Endothelial cell of umbilical vein (primary cell): ENCODE results near the gene ATP6V1G2. TPM values are rescaled to one million over a fixed set of nuclear protein-coding genes. Genes with fewer than 3 reads are reported as not detected.

ENCODE experiments used
- BruUV-seq: library from RNA; stranded (reverse); fragments of 400-500 nt; replicated peaks from 2 replicates; lab custom pipeline; 2021; lab: Mats Ljungman, UMichigan
- CTCF ChIA-PET: fragments of 300-600, 350-600 bp; sonication (Branson Sonifier 250); formaldehyde crosslinking; loops from one replicate; lab custom pipeline; 2021; ENCODE audit warnings: antibody characterized with exemption, inconsistent platforms; lab: Charles Lee
- POLR2A ChIA-PET: fragments of 300-600, 350-600 bp; sonication (Branson Sonifier 250); formaldehyde crosslinking; loops from one replicate; lab custom pipeline; 2021; ENCODE audit warnings: antibody characterized with exemption, inconsistent platforms; lab: Charles Lee
- DNase-seq: peaks from one replicate; pipeline ENCODE4 v3.0.0-alpha.2; 2011; ENCODE audit warnings: low read depth, low spot score
- FAIRE-seq: peaks from 2 replicates; lab custom pipeline; 2011; peaks lifted over from hg19 to GRCh38; lab: Jason Lieb, UNC
- H2AFZ ChIP-seq: 2 replicates; pipeline ENCODE4 v1.6.0; 2012; ENCODE audit warnings: low read depth, low read length, control low read depth, inconsistent platforms
- H3K27ac ChIP-seq: 2 replicates; pipeline ENCODE4 v1.5.1; 2011; ENCODE audit warnings: low read depth, mild to moderate bottlenecking, control low read depth, low read length, moderate library complexity; ENCODE audit not compliant: insufficient read depth
- H3K27me3 ChIP-seq, 2 experiments: 2 replicates each; pipeline versions ENCODE4 v1.6.0 to v1.6.1; 2011; ENCODE audit warnings: low read length in 2 of 2, mixed read lengths in 1 of 2; ENCODE audit not compliant: control insufficient read depth in 2 of 2, insufficient read depth in 2 of 2
- H3K36me3 ChIP-seq, 2 experiments: 2 replicates in 1 of 2; 3 replicates in 1 of 2; pipeline ENCODE4 v1.5.1; 2011; ENCODE audit warnings: low read length in 2 of 2, mild to moderate bottlenecking in 1 of 2, moderate library complexity in 1 of 2; ENCODE audit not compliant: control insufficient read depth in 2 of 2, insufficient read depth in 2 of 2; ENCODE audit errors: extremely low read depth in 1 of 2
- H3K4me1 ChIP-seq: 3 replicates; pipeline ENCODE4 v1.5.1; 2011; ENCODE audit warnings: mild to moderate bottlenecking, low read length; ENCODE audit not compliant: control insufficient read depth, insufficient read depth; ENCODE audit errors: extremely low read depth
- H3K4me2 ChIP-seq: 2 replicates; pipeline ENCODE4 v1.6.1; 2011; ENCODE audit warnings: low read length, control low read depth, mixed read lengths; ENCODE audit not compliant: insufficient read depth
- H3K4me3 ChIP-seq, 3 experiments: fragments of 200-600 bp in 1 of 3; sonication (generic), shearing (Covaris generic) in 1 of 3; replicated peaks in 1 of 3; 2 replicates each; pipeline ENCODE4 v1.5.1; 2011 to 2016; ENCODE audit warnings: control low read depth in 3 of 3, low read length in 3 of 3, mild to moderate bottlenecking in 2 of 3, inconsistent platforms in 1 of 3, low read depth in 1 of 3, moderate library complexity in 1 of 3; ENCODE audit not compliant: insufficient read depth in 1 of 3
- H3K79me2 ChIP-seq: 2 replicates; pipeline ENCODE4 v1.6.0; 2012; ENCODE audit warnings: low read length, inconsistent platforms; ENCODE audit not compliant: control insufficient read depth, insufficient read depth
- H3K9ac ChIP-seq: replicated peaks from 2 replicates; pipeline ENCODE3; 2011; ENCODE audit warnings: low read length, control low read depth; ENCODE audit not compliant: insufficient read depth; ENCODE audit errors: extremely low read depth
- H3K9me1 ChIP-seq: replicated peaks from 3 replicates; pipeline ENCODE4 v1.6.0; 2011; ENCODE audit warnings: mild to moderate bottlenecking, low read length; ENCODE audit not compliant: control insufficient read depth, insufficient read depth; ENCODE audit errors: extremely low read depth
- H3K9me3 ChIP-seq: replicated peaks from 2 replicates; pipeline ENCODE4 v1.5.1; 2012; ENCODE audit warnings: low read length, inconsistent platforms; ENCODE audit not compliant: control insufficient read depth, insufficient read depth
- H4K20me1 ChIP-seq: replicated peaks from 2 replicates; pipeline ENCODE3; 2011; ENCODE audit warnings: mild to moderate bottlenecking, low read length; ENCODE audit not compliant: control insufficient read depth, insufficient read depth; ENCODE audit errors: extremely low read depth
- CTCF ChIP-seq, 2 donors: IDR thresholded peaks; 1 replicate in 1 of 2; 2 replicates in 1 of 2; pipeline ENCODE4 v1.5.1; 2011; ENCODE audit warnings: low read length in 2 of 2, mild to moderate bottlenecking in 2 of 2, moderate library complexity in 2 of 2, control low read depth in 1 of 2, inconsistent platforms in 1 of 2, low read depth in 1 of 2; ENCODE audit not compliant: insufficient read depth in 1 of 2; ENCODE audit errors: extremely low read depth in 1 of 2
- EZH2 ChIP-seq: IDR thresholded peaks from 2 replicates; pipeline ENCODE4 v1.6.1; 2012; ENCODE audit warnings: borderline replicate concordance, low read depth, mild to moderate bottlenecking, moderate library complexity, low read length, inconsistent platforms; ENCODE audit not compliant: severe bottlenecking
- FOS ChIP-seq: IDR thresholded peaks from 2 replicates; pipeline ENCODE4 v1.6.1; 2011; ENCODE audit warnings: mild to moderate bottlenecking, low read length, moderate library complexity, borderline replicate concordance; ENCODE audit not compliant: insufficient read depth
- GATA2 ChIP-seq: IDR thresholded peaks from 2 replicates; pipeline ENCODE4 v1.7.0; 2011; ENCODE audit warnings: low read depth, mild to moderate bottlenecking, moderate library complexity, mixed read lengths, low read length; ENCODE audit not compliant: insufficient read length, insufficient read depth
- JUN ChIP-seq: IDR thresholded peaks from 2 replicates; pipeline ENCODE4 v1.6.1; 2011; ENCODE audit warnings: borderline replicate concordance, low read depth; ENCODE audit not compliant: insufficient read length, insufficient read depth
- MAX ChIP-seq: IDR thresholded peaks from 2 replicates; pipeline ENCODE4 v1.6.1; 2011; ENCODE audit not compliant: insufficient read depth, insufficient read length
- MYC ChIP-seq: IDR thresholded peaks from one replicate; pipeline ENCODE4 v1.6.1; 2011; ENCODE audit warnings: mild to moderate bottlenecking, low read depth, low read length
- POLR2A ChIP-seq: IDR thresholded peaks from 2 replicates; pipeline ENCODE4 v1.6.1; 2012; ENCODE audit warnings: low read depth, mild to moderate bottlenecking, control low read depth, low read length
- POLR2AphosphoS5 ChIP-seq: IDR thresholded peaks from 2 replicates; pipeline ENCODE4 v1.6.1; 2012; ENCODE audit warnings: low read depth, mild to moderate bottlenecking, control low read depth, low read length, moderate library complexity; ENCODE audit not compliant: insufficient read depth
- dilution Hi-C: fragments of 300-500 bp; cut with MboI; formaldehyde crosslinking; loops from one replicate; pipeline ENCODE4 v1.15.0; 2019; ENCODE audit warnings: low sequenced_read_pairs; ENCODE audit not compliant: extremely low pct_ligation_motif_present
- intact Hi-C: fragments of 100-400 bp; cut with micrococcal nuclease; formaldehyde crosslinking; loops from one replicate; pipeline ENCODE4 v1.10.0; 2022
- polyA plus RNA-seq, 4 experiments: library from polyadenylated mRNA; depleted of rRNA in 3 of 4; stranded (reverse) in 3 of 4; unstranded in 1 of 4; fragments of >200 nt; gene quantifications; 2 replicates each; pipeline versions ENCODE4 v1.2.1 to v1.2.3, GENCODE V29; 2011 to 2012; ENCODE audit warnings: missing spikeins in 1 of 4
- total RNA-seq: library from RNA; stranded (reverse); gene quantifications from 2 replicates; pipeline ENCODE4 v1.2.3, GENCODE V29; 2021

ATP6V1G2 gene
- total and polyA plus RNA-seq, 2 donors (not counting 3 experiments of a cell fraction or from before 2014, with no cell fraction given), result 0.70 to 0.84 TPM

GRCh38 chr6:31534011-31534410 lies 12.4 kb downstream of the ATP6V1G2 start:
- H3K4me3 ChIP-seq, result no peak overlapping the region
- H3K27ac ChIP-seq, result no peak overlapping the region
- no peak overlapping the region for H3K9ac ChIP-seq
- no peaks in the 10 kb centered on the region for H3K27me3 ChIP-seq
- ChIA-PET POLR2A (no interaction called here), CTCF (no interaction called here)
- TSS peak; percentile 2 for BruUV-seq
- no peaks in the 10 kb centered on the region for H4K20me1 ChIP-seq
- FAIRE-seq, result no peak
- H3K9me1 ChIP-seq, result no peaks in the 10 kb centered on the region
- H2AFZ ChIP-seq, result no peak overlapping the region
- peaks cover 55% of the 10 kb centered on the region for H3K79me2 ChIP-seq
- DNase-seq, result no peak
- H3K4me1 ChIP-seq, result peaks cover 6% of the 10 kb centered on the region
- TF ChIP-seq MYC, result no peak
- TF ChIP-seq FOS, result no peak
- TF ChIP-seq JUN, result no peak
- no peak for TF ChIP-seq POLR2A
- TF ChIP-seq POLR2AphosphoS5, result no peak
- TF ChIP-seq EZH2, result no peak
- TF ChIP-seq MAX, result no peak
- no peak for TF ChIP-seq GATA2
- no peak for TF ChIP-seq CTCF (IDR thresholded peaks at IDR 0.05; ENCODE audit: extremely low read depth in 1 of 2, insufficient read depth in 1 of 2, low read depth in 1 of 2, low read length in 2 of 2)
- no peak overlapping the region for H3K4me2 ChIP-seq
- H3K36me3 ChIP-seq, result peaks cover 42 to 68% of the 10 kb centered on the region in 2 experiments
- intact Hi-C loops (no loop called here), dilution Hi-C loops (no loop called here)
- H3K9me3 ChIP-seq, result no peaks in the 10 kb centered on the region
